IMR-90 (cell line): Measurements from ENCODE around the gene POLR2F. TPM values are rescaled to one million over a fixed set of nuclear protein-coding genes. Genes with fewer than 3 reads are reported as not detected.

Experiments
- ATAC-seq: fragments of 200-7000 bp; cut with Tn5 transposase; 2 replicates; pipeline ENCODE4 v1.9.1; 2020; ENCODE audit warnings: low read depth, mild to moderate bottlenecking, moderate library complexity
- BruUV-seq: library from RNA; stranded (reverse); fragments of 400-500 nt; replicated peaks from 2 replicates; lab custom pipeline; 2021; lab: Mats Ljungman, UMichigan
- CTCF ChIA-PET: fragments of 300-600 bp; formaldehyde crosslinking; extraction: SDS; loops from one replicate; lab custom pipeline; 2021; ENCODE audit warnings: antibody characterized with exemption; lab: Yijun Ruan, JAX
- POLR2A ChIA-PET: fragments of 300-600 bp; sonication (Branson Sonifier 250); formaldehyde crosslinking; loops from one replicate; lab custom pipeline; 2022; ENCODE audit warnings: antibody characterized with exemption; ENCODE audit not compliant: unreplicated experiment; lab: Charles Lee
- DNase-seq: peaks from one replicate; pipeline ENCODE4 v3.0.0; 2013
- H2AFZ ChIP-seq: replicated peaks from 2 replicates; pipeline ENCODE3; 2013; ENCODE audit warnings: low read length, mild to moderate bottlenecking; ENCODE audit not compliant: poor library complexity
- H2AK5ac ChIP-seq: 2 replicates; pipeline ENCODE4 v1.6.1; 2013; ENCODE audit warnings: low read depth, low read length, inconsistent platforms
- H2AK9ac ChIP-seq: replicated peaks from 2 replicates; pipeline ENCODE3; 2013; ENCODE audit warnings: mild to moderate bottlenecking, low read depth, low read length, moderate library complexity; ENCODE audit not compliant: poor library complexity
- H2BK120ac ChIP-seq: 2 replicates; pipeline ENCODE4 v1.6.1; 2013; ENCODE audit warnings: low read depth, low read length, inconsistent platforms
- H2BK15ac ChIP-seq: 3 replicates; pipeline ENCODE4 v1.6.1; 2013; ENCODE audit warnings: low read depth, low read length, inconsistent platforms
- H2BK20ac ChIP-seq: 2 replicates; pipeline ENCODE4 v1.6.1; 2013; ENCODE audit warnings: low read depth, mild to moderate bottlenecking, inconsistent platforms, low read length, moderate library complexity
- H2BK5ac ChIP-seq: 2 replicates; pipeline ENCODE4 v1.6.1; 2013; ENCODE audit warnings: mild to moderate bottlenecking, low read depth, low read length, inconsistent platforms; ENCODE audit not compliant: poor library complexity, severe bottlenecking
- H3K14ac ChIP-seq: replicated peaks from 2 replicates; pipeline ENCODE4 v1.6.1; 2013; ENCODE audit warnings: low read depth, low read length, inconsistent platforms
- H3K18ac ChIP-seq: 2 replicates; pipeline ENCODE4 v1.6.1; 2013; ENCODE audit warnings: low read depth, low read length, control low read depth
- H3K23ac ChIP-seq: 2 replicates; pipeline ENCODE4 v1.6.1; 2013; ENCODE audit warnings: low read depth, low read length, inconsistent platforms
- H3K27ac ChIP-seq: 2 replicates; pipeline ENCODE4 v1.5.1; 2013; ENCODE audit warnings: mild to moderate bottlenecking, control low read depth, low read length; ENCODE audit not compliant: insufficient read depth
- H3K27me3 ChIP-seq: 2 replicates; pipeline ENCODE4 v1.6.1; 2013; ENCODE audit warnings: low read length; ENCODE audit not compliant: control insufficient read depth, insufficient read depth
- H3K36me3 ChIP-seq: 2 replicates; pipeline ENCODE4 v1.6.1; 2013; ENCODE audit warnings: low read length, mixed read lengths; ENCODE audit not compliant: control insufficient read depth, insufficient read depth
- H3K4ac ChIP-seq: 2 replicates; pipeline ENCODE4 v1.6.1; 2013; ENCODE audit warnings: low read depth, low read length, inconsistent platforms
- H3K4me1 ChIP-seq: 2 replicates; pipeline ENCODE4 v1.6.1; 2013; ENCODE audit warnings: low read length, mixed read lengths; ENCODE audit not compliant: control insufficient read depth, insufficient read depth
- H3K4me2 ChIP-seq: 2 replicates; pipeline ENCODE4 v1.6.1; 2013; ENCODE audit warnings: low read depth, mild to moderate bottlenecking, control low read depth, low read length, moderate library complexity
- H3K4me3 ChIP-seq: 2 replicates; pipeline ENCODE4 v1.5.1; 2013; ENCODE audit warnings: low read depth, mild to moderate bottlenecking, control low read depth, low read length, moderate library complexity; ENCODE audit not compliant: insufficient read depth
- H3K56ac ChIP-seq: 2 replicates; pipeline ENCODE4 v1.6.1; 2013; ENCODE audit warnings: low read length, inconsistent platforms; ENCODE audit not compliant: insufficient read depth; ENCODE audit errors: extremely low read depth
- H3K79me1 ChIP-seq, 2 experiments: 2 replicates each; pipeline ENCODE4 v1.6.1; 2013; ENCODE audit warnings: low read length in 2 of 2, inconsistent platforms in 1 of 2, low read depth in 1 of 2
- H3K9ac ChIP-seq: 2 replicates; pipeline ENCODE4 v1.6.1; 2013; ENCODE audit warnings: low read depth, low read length, control low read depth
- H3K9me1 ChIP-seq: 2 replicates; pipeline ENCODE4 v1.6.1; 2013; ENCODE audit warnings: low read length, inconsistent platforms; ENCODE audit not compliant: insufficient read depth
- H3K9me3 ChIP-seq: 2 replicates; pipeline ENCODE4 v1.6.1; 2013; ENCODE audit warnings: low read length; ENCODE audit not compliant: control insufficient read depth, insufficient read depth
- H4K20me1 ChIP-seq: 2 replicates; pipeline ENCODE4 v1.6.1; 2013; ENCODE audit warnings: low read length, inconsistent platforms; ENCODE audit not compliant: insufficient read depth
- H4K5ac ChIP-seq: 2 replicates; pipeline ENCODE4 v1.6.1; 2013; ENCODE audit warnings: mild to moderate bottlenecking, low read depth, low read length, control low read depth
- H4K8ac ChIP-seq, 2 experiments: 2 replicates each; pipeline ENCODE4 v1.6.1; 2013; ENCODE audit warnings: low read depth in 2 of 2, low read length in 2 of 2, control low read depth in 1 of 2, inconsistent platforms in 1 of 2
- H4K91ac ChIP-seq: 2 replicates; pipeline ENCODE4 v1.6.1; 2013; ENCODE audit warnings: low read depth, low read length, inconsistent platforms; ENCODE audit not compliant: insufficient read depth
- FOS ChIP-seq: fragments of 150-350 bp; IDR thresholded peaks from 2 replicates; pipeline ENCODE4 v1.6.1; 2016; ENCODE audit warnings: low read depth, low read length
- NFE2L2 ChIP-seq: fragments of 150-350 bp; IDR thresholded peaks from 2 replicates; pipeline ENCODE4 v1.6.1; 2016; ENCODE audit warnings: low read depth, mild to moderate bottlenecking, low read length
- WGBS, 2 experiments: methylation state at CpG; one replicate each; pipeline versions ENCODE4 v1.1.5 to v1.1.7; 2013; ENCODE audit warnings: missing lambda C conversion rate in 2 of 2; ENCODE audit not compliant: insufficient read length in 1 of 2; ENCODE audit errors: extremely low coverage in 2 of 2; 5-methylcytosine and 5-hydroxymethylcytosine counted together
- dilution Hi-C: fragments of 300-500 bp; cut with HindIII; formaldehyde crosslinking; loops from one replicate; pipeline ENCODE4 v1.14.3; 2018; ENCODE audit warnings: low sequenced_read_pairs; ENCODE audit not compliant: unreplicated experiment
- in situ Hi-C: fragments of 300-500 bp; cut with MboI; formaldehyde crosslinking; loops from 3 replicates; pipeline ENCODE4 v1.14.3; 2019; ENCODE audit warnings: low sequenced_read_pairs, inconsistent platforms, mixed read lengths
- intact Hi-C: fragments of 100-400 bp; cut with micrococcal nuclease; formaldehyde crosslinking; loops from 2 replicates; pipeline ENCODE4 v1.10.0; 2022
- polyA plus RNA-seq, 3 experiments: library from polyadenylated mRNA; depleted of rRNA; stranded (reverse); fragments of >200 nt; gene quantifications; 2 replicates each; pipeline ENCODE4 v1.2.3, GENCODE V29; 2012; ENCODE audit warnings: low replicate concordance in 1 of 3
- total RNA-seq: library from RNA; depleted of rRNA; stranded (reverse); fragments of >200 nt; gene quantifications from 2 replicates; pipeline ENCODE4 v1.2.3, GENCODE V29; 2012
- TF ChIP-seq, protein P1 (sequence below): conservative IDR thresholded peaks from 2 replicates; pipeline ENCODE4 v1.5.1; 2012; ENCODE audit warnings: mild to moderate bottlenecking, low read depth, low read length, improper control_type of control experiment

The POLR2F gene
- total and polyA plus RNA-seq, 2 of the 4 experiments (the other 2 are of a cell fraction) = 26.0 to 147 TPM

DNA sequence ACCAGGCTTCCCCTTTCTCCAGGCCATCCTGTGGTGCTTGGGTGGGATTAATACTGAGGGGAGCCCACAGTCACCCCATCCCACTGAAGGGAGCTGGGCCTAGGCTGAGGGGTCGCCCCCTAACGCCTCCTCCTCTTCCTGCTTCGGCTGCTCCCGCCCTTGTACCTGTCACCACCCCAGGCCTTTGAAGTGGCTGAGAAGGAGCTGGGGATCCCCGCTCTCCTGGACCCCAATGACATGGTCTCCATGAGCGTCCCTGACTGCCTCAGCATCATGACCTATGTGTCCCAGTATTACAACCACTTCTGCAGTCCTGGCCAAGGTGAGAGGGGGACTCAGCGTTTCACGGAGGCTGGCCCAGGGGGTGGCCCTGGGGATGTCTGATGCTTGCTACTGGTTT is 41.3 kb upstream of the POLR2F start:
- Histone ChIP-seq H3K9me3 (no peaks in the 10 kb centered on the region), H2BK5ac (no peak overlapping the region), H3K27me3 (no peaks in the 10 kb centered on the region), H2BK120ac (no peak overlapping the region), H2BK20ac (no peak overlapping the region), H2BK15ac (no peak overlapping the region), H2AK5ac (no peak overlapping the region), H3K4me3 (no peak overlapping the region), H3K4me2 (no peak overlapping the region), H3K27ac (no peak overlapping the region), H2AK9ac (peak overlapping the region; percentile 16), H3K36me3 (peaks cover 30% of the 10 kb centered on the region), H3K56ac (no peak overlapping the region), H4K8ac (no peak overlapping the region), H2AFZ (no peak overlapping the region), H3K18ac (no peak overlapping the region), H4K91ac (no peak overlapping the region), H3K9ac (no peak overlapping the region), H3K4me1 (peaks cover 11% of the 10 kb centered on the region), H4K5ac (no peak overlapping the region), H3K23ac (no peak overlapping the region), H3K79me1 (peaks cover 24 to 60% of the 10 kb centered on the region in 2 experiments), H3K4ac (no peak overlapping the region), H4K20me1 (peaks cover 39% of the 10 kb centered on the region), H3K9me1 (peaks cover 17% of the 10 kb centered on the region), H3K14ac (no peak overlapping the region)
- CTCF ChIA-PET = no interaction called here
- dilution Hi-C loops = no loop called here
- DNase-seq = no peak
- ATAC-seq = no peak
- in situ Hi-C loops = no loop called here
- TF ChIP-seq NFE2L2 (no peak), FOS (no peak)
- TF ChIP-seq, protein P1, sequence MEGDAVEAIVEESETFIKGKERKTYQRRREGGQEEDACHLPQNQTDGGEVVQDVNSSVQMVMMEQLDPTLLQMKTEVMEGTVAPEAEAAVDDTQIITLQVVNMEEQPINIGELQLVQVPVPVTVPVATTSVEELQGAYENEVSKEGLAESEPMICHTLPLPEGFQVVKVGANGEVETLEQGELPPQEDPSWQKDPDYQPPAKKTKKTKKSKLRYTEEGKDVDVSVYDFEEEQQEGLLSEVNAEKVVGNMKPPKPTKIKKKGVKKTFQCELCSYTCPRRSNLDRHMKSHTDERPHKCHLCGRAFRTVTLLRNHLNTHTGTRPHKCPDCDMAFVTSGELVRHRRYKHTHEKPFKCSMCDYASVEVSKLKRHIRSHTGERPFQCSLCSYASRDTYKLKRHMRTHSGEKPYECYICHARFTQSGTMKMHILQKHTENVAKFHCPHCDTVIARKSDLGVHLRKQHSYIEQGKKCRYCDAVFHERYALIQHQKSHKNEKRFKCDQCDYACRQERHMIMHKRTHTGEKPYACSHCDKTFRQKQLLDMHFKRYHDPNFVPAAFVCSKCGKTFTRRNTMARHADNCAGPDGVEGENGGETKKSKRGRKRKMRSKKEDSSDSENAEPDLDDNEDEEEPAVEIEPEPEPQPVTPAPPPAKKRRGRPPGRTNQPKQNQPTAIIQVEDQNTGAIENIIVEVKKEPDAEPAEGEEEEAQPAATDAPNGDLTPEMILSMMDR = no peak
- no CpG with 5 or more reads among the region's 8 CpGs for WGBS, 2 experiments
- POLR2A ChIA-PET = no interaction called here
- BruUV-seq = no TSS peak
- intact Hi-C loops = no loop called here
